ENCODE data around the gene PRKD3.
A peak's percentile ranks its signal among the peaks of the same experiment; 100 is the strongest.

- TF ChIP-seq CTCF (IDR thresholded peaks at IDR 0.05) (no peak), EP300 (IDR thresholded peaks at IDR 0.05) (no peak), POLR2AphosphoS5 (IDR thresholded peaks at IDR 0.05) (peak in 1 of 2 donors; percentile 55), POLR2A (IDR thresholded peaks at IDR 0.05; ENCODE audit: low read depth) (no peak)
These were observed 1.7 kb upstream of the PRKD3 start for GRCh38 chr2:37326285-37326684.

Measured in esophagus muscularis mucosa (tissue), 4 donors.